AG10803 (cell line): Measurements from ENCODE around the gene RPUSD3.
"Not testable (repeated sequence)": the region's sequence is repeated elsewhere in the genome, so short reads cannot be mapped to it uniquely, and the experiment has no call there.

Experiments used
- DNase-seq: peaks from one replicate; pipeline ENCODE4 v3.0.0; 2010; ENCODE audit warnings: low read depth
- H3K4me3 ChIP-seq: 2 replicates; pipeline ENCODE4 v1.5.1; 2011; ENCODE audit warnings: mild to moderate bottlenecking, low read length, control low read depth
- TF ChIP-seq, protein P1 (sequence below): conservative IDR thresholded peaks from 2 replicates; pipeline ENCODE4 v1.5.1; 2011; ENCODE audit warnings: mild to moderate bottlenecking, low read length, control low read depth, inconsistent platforms

RPUSD3 gene

DNA sequence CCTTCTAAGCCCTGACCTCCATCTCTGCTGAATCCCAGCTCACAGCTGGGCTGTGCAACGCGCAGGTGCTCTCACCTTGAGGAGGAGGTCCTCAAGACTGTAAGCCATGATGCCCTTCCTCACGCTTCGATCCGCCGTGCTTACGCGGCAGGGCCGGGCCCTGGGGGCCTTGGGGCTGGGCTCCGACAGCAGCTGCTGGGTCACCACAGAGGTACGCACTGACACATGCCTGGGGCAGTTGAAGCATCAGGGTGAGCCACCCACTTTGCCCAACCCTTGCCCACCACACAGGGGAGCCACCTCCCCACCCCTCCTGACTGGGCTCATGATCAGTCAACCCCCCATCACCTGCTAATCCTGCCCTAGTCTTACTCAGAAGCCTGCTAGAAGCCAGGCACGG is 33.2 kb upstream of the RPUSD3 start:
- TF ChIP-seq, protein P1, sequence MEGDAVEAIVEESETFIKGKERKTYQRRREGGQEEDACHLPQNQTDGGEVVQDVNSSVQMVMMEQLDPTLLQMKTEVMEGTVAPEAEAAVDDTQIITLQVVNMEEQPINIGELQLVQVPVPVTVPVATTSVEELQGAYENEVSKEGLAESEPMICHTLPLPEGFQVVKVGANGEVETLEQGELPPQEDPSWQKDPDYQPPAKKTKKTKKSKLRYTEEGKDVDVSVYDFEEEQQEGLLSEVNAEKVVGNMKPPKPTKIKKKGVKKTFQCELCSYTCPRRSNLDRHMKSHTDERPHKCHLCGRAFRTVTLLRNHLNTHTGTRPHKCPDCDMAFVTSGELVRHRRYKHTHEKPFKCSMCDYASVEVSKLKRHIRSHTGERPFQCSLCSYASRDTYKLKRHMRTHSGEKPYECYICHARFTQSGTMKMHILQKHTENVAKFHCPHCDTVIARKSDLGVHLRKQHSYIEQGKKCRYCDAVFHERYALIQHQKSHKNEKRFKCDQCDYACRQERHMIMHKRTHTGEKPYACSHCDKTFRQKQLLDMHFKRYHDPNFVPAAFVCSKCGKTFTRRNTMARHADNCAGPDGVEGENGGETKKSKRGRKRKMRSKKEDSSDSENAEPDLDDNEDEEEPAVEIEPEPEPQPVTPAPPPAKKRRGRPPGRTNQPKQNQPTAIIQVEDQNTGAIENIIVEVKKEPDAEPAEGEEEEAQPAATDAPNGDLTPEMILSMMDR = no peak
- H3K4me3 ChIP-seq = no peak overlapping the region
- DNase-seq = no peak

- H3K4me3 ChIP-seq, DNase-seq: not testable (repeated sequence)
Observed at GRCh38 chr3:9876255-9876654, 32.4 kb upstream of the RPUSD3 start.

DNA sequence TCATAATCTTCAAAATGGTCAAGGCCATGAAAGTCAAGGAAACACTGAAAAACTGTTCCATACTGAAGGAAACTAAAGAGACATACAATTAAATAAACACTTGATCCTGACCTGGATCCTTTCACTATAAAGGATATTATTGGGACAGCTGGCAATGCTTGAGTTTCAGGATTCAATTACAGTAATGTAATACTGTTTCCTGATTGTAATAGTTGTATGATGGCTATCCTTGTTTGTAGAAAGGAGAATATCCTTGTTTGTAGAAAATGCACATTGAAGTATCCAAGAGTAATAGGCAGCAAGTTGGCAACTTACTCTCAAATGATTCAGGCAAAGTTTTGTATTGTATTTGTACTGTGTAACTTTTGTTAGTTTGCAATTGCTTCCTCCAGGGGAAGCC is 31.6 kb upstream of the RPUSD3 start:
- H3K4me3 ChIP-seq = no peak overlapping the region
- TF ChIP-seq, protein P1 = no peak
- no peak for DNase-seq

- not testable (repeated sequence) for DNase-seq, H3K4me3 ChIP-seq
Observed at GRCh38 chr3:9872067-9872466, 28.3 kb upstream of the RPUSD3 start.

- peak; percentile 66 for DNase-seq
- TF ChIP-seq, protein P1 = no peak
- H3K4me3 ChIP-seq = no peak overlapping the region
Observed at GRCh38 chr3:9870978-9871377, 27.2 kb upstream of the RPUSD3 start.

DNA sequence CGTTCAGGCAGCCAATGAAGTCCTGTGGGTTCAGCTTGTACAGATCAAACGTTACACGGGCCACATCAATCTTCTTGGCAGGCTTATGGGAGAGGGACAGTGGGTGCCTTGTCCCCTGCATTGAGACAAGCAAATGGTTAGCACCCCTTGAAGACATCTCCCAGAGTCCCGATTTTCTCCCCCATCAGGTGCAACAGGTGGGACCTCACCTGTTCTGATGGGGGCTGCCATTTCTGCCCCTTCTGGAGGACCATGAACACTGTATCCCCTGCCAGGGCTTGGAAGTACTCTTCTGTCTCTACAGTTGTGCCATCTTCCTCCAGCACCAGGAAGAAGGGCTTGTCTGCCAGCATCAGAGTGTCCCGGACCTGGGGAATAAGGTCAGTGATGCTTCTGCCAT is 26.1 kb upstream of the RPUSD3 start:
- no peak for DNase-seq
- TF ChIP-seq, protein P1 = no peak
- no peak overlapping the region for H3K4me3 ChIP-seq

DNA sequence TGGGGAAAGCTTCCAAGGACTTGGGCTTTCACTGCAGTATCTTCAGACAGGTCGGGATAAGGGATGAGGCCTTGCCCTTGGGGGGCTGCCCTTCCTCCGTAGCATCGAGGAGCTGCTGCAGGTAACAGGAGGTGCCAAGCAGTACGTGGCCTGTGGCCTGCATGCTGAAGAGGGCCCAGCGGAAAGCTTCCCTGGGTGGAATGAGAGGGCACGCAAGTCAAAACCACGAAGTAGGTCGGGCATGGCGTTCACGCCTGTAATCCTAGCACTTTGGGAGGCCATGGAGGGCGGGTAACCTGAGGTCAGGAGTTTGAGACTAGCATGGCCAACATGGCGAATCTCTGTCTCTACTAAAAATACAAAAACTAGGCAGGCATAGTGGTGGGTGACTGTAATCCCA is 23.3 kb upstream of the RPUSD3 start:
- DNase-seq = no peak
- TF ChIP-seq, protein P1 = no peak
- no peak overlapping the region for H3K4me3 ChIP-seq

DNA sequence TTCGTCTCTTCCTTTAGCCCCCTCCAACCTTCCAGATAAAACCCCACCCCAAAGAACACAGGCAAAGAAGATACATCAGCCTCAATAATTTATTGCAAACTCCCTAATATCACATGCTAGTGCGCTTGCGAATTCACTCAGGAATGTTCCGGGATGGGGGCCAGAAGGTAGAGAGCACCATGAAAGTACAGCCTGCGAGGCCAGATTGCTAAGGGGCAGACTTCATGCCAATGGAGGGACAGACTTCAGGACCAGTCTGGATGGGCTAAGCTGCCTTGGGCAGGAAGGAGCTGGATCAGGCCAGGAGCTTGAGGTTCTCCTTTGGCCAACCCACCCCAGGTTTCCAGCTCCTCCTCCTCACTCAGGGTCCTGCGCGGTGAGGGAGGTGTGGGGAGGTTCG is 22.8 kb upstream of the RPUSD3 start:
- DNase-seq = peak; percentile 25
- TF ChIP-seq, protein P1 = no peak
- no peak overlapping the region for H3K4me3 ChIP-seq

DNA sequence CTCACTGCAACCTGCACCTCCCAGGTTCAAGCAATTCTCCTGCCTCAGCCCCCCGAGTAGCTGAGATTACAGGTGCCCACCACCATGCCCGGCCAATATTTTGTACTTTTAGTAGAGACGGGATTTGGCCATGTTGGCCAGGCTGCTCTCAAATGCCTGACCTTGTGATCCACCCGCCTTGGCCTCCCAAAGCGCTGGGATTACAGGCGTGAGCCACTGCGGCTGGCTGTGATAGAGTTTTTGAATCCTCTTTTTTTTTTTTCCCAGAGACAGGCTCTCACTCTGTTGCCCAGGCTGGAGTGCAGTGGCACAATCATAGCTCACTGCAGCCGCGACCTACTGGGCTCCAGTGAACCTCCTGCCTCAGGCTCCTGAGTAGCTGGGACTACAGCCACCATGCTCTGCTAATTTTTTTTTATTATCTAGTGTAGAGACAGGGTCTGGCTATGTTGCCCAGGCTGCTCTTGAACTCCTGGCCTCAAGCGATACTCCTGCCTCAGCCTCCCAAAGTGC is 21.4 kb upstream of the RPUSD3 start:
- not testable (repeated sequence) for H3K4me3 ChIP-seq, DNase-seq
